Caco-2 (cell line): Measurements from ENCODE around the gene NUP133. TPM values are rescaled to one million over a fixed set of nuclear protein-coding genes. Genes with fewer than 3 reads are reported as not detected.

Experiments
- BruUV-seq: library from RNA; stranded (reverse); fragments of 400-500 nt; replicated peaks from 2 replicates; lab custom pipeline; 2021; lab: Mats Ljungman, UMichigan
- CTCF ChIA-PET: fragments of 300-600 bp; sonication (Branson Sonifier 250); formaldehyde crosslinking; loops from one replicate; lab custom pipeline; 2022; ENCODE audit warnings: antibody characterized with exemption; lab: Charles Lee
- POLR2A ChIA-PET: fragments of 300-600 bp; sonication (Branson Sonifier 250); formaldehyde crosslinking; loops from one replicate; lab custom pipeline; 2022; ENCODE audit warnings: antibody characterized with exemption; lab: Charles Lee
- DNase-seq, 2 experiments: peaks; one replicate each; pipeline versions ENCODE4 v3.0.0 to v3.0.0-alpha.2; 2020 to 2022
- H3K27me3 ChIP-seq: replicated peaks from 2 replicates; pipeline ENCODE4 v1.6.0; 2011; ENCODE audit warnings: low read length; ENCODE audit not compliant: control insufficient read depth, insufficient read depth
- H3K36me3 ChIP-seq: 2 replicates; pipeline ENCODE4 v1.5.1; 2011; ENCODE audit warnings: low read length; ENCODE audit not compliant: control insufficient read depth, insufficient read depth
- H3K4me1 ChIP-seq: fragments of 250-450 bp; sonication (Bioruptor Pico); 2 replicates; pipeline ENCODE4 v1.5.1; 2020; ENCODE audit warnings: mild to moderate bottlenecking
- H3K4me3 ChIP-seq: 2 replicates; pipeline ENCODE4 v1.5.1; 2011; ENCODE audit warnings: low read depth, mild to moderate bottlenecking, control low read depth, low read length
- H3K9me3 ChIP-seq: fragments of 250-450 bp; sonication (Bioruptor Pico); 2 replicates; pipeline ENCODE4 v1.5.1; 2020; ENCODE audit warnings: mild to moderate bottlenecking, moderate library complexity
- H3K27ac Mint-ChIP-seq: one replicate; pipeline ENCODE4 v1.8.0; 2022; ENCODE audit warnings: mixed read lengths; ENCODE audit not compliant: unreplicated experiment
- H3K27me3 Mint-ChIP-seq: one replicate; pipeline ENCODE4 v1.8.0; 2022; ENCODE audit warnings: mixed read lengths; ENCODE audit not compliant: insufficient read depth, unreplicated experiment
- H3K36me3 Mint-ChIP-seq: one replicate; pipeline ENCODE4 v1.8.0; 2022; ENCODE audit warnings: mild to moderate bottlenecking, mixed read lengths; ENCODE audit not compliant: insufficient read depth, unreplicated experiment
- H3K4me1 Mint-ChIP-seq: one replicate; pipeline ENCODE4 v1.8.0; 2022; ENCODE audit warnings: low read depth, mixed read lengths; ENCODE audit not compliant: unreplicated experiment
- H3K4me3 Mint-ChIP-seq: one replicate; pipeline ENCODE4 v1.8.0; 2022; ENCODE audit warnings: mild to moderate bottlenecking, moderate library complexity, mixed read lengths; ENCODE audit not compliant: unreplicated experiment
- H3K9me3 Mint-ChIP-seq: one replicate; pipeline ENCODE4 v1.8.0; 2022; ENCODE audit warnings: mixed read lengths; ENCODE audit not compliant: unreplicated experiment
- CTCF ChIP-seq, 2 experiments: fragments of 200-600 bp in 1 of 2; IDR thresholded peaks; 1 replicate in 1 of 2; 2 replicates in 1 of 2; pipeline versions ENCODE4 v1.5.1 to v1.8.0; 2011 to 2022; ENCODE audit warnings: antibody characterized with exemption in 1 of 2, control low read depth in 1 of 2, inconsistent platforms in 1 of 2, low read depth in 1 of 2, low read length in 1 of 2, mild to moderate bottlenecking in 1 of 2, moderate library complexity in 1 of 2; ENCODE audit not compliant: insufficient read depth in 1 of 2, severe bottlenecking in 1 of 2, unreplicated experiment in 1 of 2
- intact Hi-C: fragments of 100-400 bp; cut with micrococcal nuclease; formaldehyde crosslinking; loops from one replicate; pipeline ENCODE4 v1.10.0; 2022; ENCODE audit not compliant: unreplicated experiment
- total RNA-seq: library from RNA; stranded (reverse); gene quantifications from 2 replicates; pipeline ENCODE4 v1.2.3, GENCODE V29; 2022

Gene NUP133
- total RNA-seq, 1 experiment from 2014 or later = 54.5 TPM

DNA sequence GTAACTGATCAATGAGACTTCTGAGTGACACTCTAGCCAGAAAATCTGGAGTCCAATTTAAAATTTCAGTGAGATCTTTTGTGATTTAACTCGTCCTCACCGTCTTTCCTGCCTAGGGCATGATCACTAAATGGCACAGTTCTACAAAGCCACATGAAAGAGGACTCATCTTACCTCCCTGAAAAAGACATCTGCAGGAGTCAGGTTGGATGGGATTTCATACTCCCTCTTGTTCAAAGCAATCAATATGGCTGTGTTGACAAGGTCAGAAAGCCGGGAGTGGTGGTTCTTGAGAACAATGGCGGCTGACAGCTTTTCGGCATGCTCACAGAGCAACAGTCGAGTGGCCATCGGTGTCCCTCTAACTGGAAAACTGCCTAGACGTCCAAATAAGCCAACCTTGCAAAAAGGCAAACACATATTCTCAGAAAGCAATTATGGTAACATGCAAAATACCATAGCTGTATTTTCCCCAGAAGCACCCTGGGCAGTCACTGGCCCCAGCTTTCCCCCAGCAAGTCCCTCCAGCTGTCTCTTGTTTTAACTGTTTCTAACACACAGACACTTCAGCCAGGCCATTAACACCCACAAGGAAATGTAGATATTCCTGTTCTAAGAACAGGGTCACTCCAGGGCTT, 37.6 kb downstream of the NUP133 start:
- no peak overlapping the region for H3K4me3 Mint-ChIP-seq
- H3K36me3 ChIP-seq = peaks cover 1% of the 10 kb centered on the region; the same call in 1 of the 2 replicates

DNA sequence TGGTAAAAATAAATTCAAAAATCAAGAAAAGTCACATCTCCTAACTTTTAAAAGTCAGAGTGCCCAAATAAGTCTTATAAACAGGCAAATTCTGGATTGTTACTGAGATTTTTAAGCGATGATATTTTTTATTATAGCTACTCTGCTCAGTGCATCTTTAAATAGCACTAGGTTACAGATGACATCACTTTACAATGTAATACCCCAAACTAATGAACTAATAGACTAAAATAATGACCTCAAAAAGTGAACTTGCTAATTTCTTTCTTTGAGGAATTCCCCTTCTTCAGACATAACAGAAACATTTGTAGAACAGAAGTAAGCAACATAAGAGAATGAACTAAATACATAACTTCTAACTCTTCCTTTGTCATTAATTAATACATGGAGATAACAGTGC, 41.3 kb downstream of the NUP133 start:
- Histone ChIP-seq H3K36me3 (no peaks in the 10 kb centered on the region; the same call in none of the 2 replicates), H3K4me1 (no peaks in the 10 kb centered on the region), H3K4me3 (no peak overlapping the region), H3K27me3 (no peaks in the 10 kb centered on the region), H3K9me3 (no peaks in the 10 kb centered on the region)
- POLR2A ChIA-PET = no interaction called here
- no peak for TF ChIP-seq CTCF (IDR thresholded peaks at IDR 0.05; ENCODE audit: insufficient read depth in 1 of 2, low read depth in 1 of 2, low read length in 1 of 2, severe bottlenecking in 1 of 2, unreplicated experiment in 1 of 2)
- Mint-ChIP-seq H3K36me3 (peaks cover 56% of the 10 kb centered on the region), H3K9me3 (no peaks in the 10 kb centered on the region), H3K27ac (no peak overlapping the region), H3K4me3 (no peak overlapping the region), H3K4me1 (no peaks in the 10 kb centered on the region), H3K27me3 (no peaks in the 10 kb centered on the region)
- intact Hi-C loops = no loop called here
- no peak for DNase-seq
- CTCF ChIA-PET = no interaction called here
- no TSS peak for BruUV-seq

More for the DNA sequence above, 37.6 kb downstream of the NUP133 start:
- no peaks in the 10 kb centered on the region for H3K9me3 ChIP-seq
- intact Hi-C loops = no loop called here
- ChIA-PET POLR2A (no interaction called here), CTCF (no interaction called here)
- H3K4me3 ChIP-seq = no peak overlapping the region
- no peak overlapping the region for H3K27ac Mint-ChIP-seq
- no peaks in the 10 kb centered on the region for H3K4me1 Mint-ChIP-seq
- no peak for DNase-seq
- peaks cover 59% of the 10 kb centered on the region for H3K36me3 Mint-ChIP-seq
- H3K27me3 Mint-ChIP-seq = no peaks in the 10 kb centered on the region
- no TSS peak for BruUV-seq
- H3K4me1 ChIP-seq = no peaks in the 10 kb centered on the region
- no peaks in the 10 kb centered on the region for H3K9me3 Mint-ChIP-seq
- TF ChIP-seq CTCF (IDR thresholded peaks at IDR 0.05; ENCODE audit: insufficient read depth in 1 of 2, low read depth in 1 of 2, low read length in 1 of 2, severe bottlenecking in 1 of 2, unreplicated experiment in 1 of 2) = no peak
- no peaks in the 10 kb centered on the region for H3K27me3 ChIP-seq

GRCh38 chr1:229464672-229465071, 43.5 kb downstream of the NUP133 start:
- H3K4me1 ChIP-seq = no peaks in the 10 kb centered on the region
- no peak for DNase-seq
- BruUV-seq = no TSS peak
- Mint-ChIP-seq H3K9me3 (no peaks in the 10 kb centered on the region), H3K27ac (no peak overlapping the region), H3K4me3 (no peak overlapping the region), H3K36me3 (peaks cover 55% of the 10 kb centered on the region), H3K27me3 (no peaks in the 10 kb centered on the region), H3K4me1 (no peaks in the 10 kb centered on the region)
- no peak overlapping the region for H3K4me3 ChIP-seq
- intact Hi-C loops = no loop called here
- no peaks in the 10 kb centered on the region; the same call in none of the 2 replicates for H3K36me3 ChIP-seq
- ChIA-PET POLR2A (no interaction called here), CTCF (interaction anchor here (0.6 kb wide), 1 partner anchor 19 kb away, joined by 8 read pairs; no protein-coding TSS in a partner anchor)
- H3K27me3 ChIP-seq = no peaks in the 10 kb centered on the region
- no peak for TF ChIP-seq CTCF (IDR thresholded peaks at IDR 0.05; ENCODE audit: insufficient read depth in 1 of 2, low read depth in 1 of 2, low read length in 1 of 2, severe bottlenecking in 1 of 2, unreplicated experiment in 1 of 2)
- no peaks in the 10 kb centered on the region for H3K9me3 ChIP-seq
